GM19023 (cell line): ENCODE results near the gene TRABD2B.

Source experiments
- ATAC-seq: cut with Tn5 transposase; IDR thresholded peaks from one replicate; pipeline ENCODE4 v1.9.1; 2021; ENCODE audit warnings: mild to moderate bottlenecking, moderate library complexity; ENCODE audit not compliant: unreplicated experiment

TRABD2B gene

DNA sequence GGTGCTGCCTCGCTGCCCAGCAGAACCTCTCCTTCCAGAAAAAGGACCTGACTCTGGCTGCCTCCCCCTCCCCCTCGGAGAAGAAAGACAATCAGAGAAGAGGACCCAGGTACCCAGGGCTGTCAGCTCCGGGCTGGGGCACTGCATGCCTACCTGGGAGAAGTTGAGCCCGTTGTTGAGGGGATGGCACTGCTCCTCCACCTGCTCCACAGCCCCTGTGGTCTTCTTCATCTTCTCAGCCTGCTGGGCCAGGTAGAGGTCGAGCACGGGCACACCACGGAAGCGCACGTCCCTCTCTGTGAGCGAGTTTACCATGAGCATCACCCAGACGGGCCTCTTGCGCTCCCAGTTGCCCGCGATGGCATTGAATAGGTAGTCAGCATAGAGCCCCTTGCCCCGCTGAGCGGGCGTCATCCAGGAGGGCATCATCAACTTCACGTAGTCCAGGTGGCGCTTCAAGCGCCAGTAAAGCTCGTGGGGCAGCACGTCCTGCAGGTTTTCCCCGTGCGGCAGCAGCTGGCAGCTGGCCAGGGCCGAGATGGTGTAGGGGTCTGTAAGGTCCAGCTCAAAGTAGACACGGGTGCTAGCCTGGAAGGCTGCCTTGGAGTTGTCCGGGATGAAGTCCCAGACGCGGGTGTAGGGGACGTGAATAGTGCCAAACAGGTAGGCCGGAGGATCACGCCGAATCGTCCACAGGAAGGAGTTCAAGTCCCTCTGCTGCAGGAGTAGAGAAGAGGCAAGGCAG lies 3.1 kb downstream of the TRABD2B start:
- no peak for ATAC-seq

DNA sequence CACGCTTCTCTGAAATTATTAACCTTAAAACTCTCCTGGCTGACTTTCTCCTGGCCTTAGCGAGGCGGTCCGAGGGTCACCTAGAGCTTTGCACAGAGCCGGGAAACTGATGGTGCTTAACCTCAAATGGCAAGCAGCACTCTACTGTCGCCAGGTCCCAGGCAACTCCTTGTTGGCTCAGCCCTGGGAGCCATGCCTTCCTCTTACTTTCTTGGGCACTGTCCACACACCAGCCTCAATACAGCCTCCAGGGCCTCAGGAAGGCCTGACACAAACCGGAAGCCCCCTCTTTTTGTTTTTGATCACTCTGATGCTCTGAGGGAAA lies 3.8 kb downstream of the TRABD2B start:
- ATAC-seq = no peak

DNA sequence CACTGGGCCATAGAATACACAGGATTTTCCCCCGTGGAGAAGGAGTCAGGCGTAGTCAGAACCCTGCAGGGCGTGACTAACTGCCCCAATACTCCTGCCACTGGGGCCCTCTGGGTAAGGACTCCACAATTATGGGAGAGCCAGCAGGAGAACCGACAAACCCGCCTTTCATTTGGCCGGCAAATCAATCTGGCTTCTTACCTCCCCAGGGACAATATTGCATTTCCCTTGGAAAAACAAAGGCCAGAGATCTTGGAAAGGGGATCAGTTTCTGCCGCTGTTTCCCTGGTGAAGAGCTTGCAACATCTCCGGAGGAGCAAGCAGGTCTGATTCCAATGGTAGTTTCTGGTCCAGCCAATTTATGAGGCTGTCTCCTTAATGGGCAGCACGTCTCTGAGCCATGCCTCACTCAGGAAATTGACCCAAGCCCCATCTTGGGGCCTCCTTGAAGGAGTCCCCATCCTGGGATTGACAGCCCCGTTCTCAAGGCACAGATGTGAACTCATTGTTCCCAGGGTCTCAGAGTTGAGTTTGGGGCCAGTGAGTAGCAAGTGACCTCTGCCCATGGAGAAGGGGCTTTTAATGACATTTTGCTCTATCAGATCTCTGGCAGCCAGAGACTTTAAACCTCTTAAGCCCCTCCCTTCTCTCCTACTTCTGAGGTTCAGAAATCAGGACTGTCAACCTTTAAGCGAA lies 4.3 kb downstream of the TRABD2B start:
- no peak for ATAC-seq

DNA sequence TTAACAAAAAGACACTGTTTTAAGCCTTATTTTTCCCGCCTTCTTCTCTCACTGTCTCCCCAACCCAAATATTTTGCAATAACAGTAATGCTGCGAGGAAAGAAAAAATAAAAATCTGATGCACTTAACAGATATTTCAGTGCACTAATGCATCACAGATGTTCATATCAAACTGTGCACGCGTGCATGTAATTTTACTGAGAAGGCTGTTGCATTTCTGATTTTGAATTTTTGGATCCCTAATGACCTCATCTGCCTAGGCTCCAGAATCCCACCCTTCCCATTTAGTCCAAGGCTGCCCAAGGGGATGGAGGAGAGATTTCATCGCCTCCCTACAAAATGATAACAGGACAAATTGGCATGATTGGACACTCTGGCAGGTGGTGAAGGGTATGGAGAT lies 5.5 kb downstream of the TRABD2B start:
- no peak for ATAC-seq

DNA sequence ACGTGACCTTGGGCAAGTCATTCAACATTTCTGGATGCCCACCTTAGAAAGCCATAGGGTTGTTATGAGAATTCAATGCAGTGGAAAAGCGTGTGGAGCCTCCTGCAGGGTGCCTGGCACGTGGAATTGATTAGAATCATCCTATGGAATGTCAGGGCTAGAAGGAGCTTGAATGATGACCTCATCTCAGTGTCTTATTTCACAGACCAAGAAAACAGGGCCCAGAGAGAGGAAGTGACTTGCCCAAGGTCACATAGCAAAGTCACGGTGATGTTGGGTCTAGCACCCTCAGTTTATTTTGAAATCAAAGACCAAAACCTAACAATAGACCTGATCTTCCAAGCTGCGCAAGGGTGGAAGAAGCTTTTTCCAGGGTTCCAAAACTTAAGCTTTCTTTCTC lies 6.0 kb downstream of the TRABD2B start:
- no peak for ATAC-seq

DNA sequence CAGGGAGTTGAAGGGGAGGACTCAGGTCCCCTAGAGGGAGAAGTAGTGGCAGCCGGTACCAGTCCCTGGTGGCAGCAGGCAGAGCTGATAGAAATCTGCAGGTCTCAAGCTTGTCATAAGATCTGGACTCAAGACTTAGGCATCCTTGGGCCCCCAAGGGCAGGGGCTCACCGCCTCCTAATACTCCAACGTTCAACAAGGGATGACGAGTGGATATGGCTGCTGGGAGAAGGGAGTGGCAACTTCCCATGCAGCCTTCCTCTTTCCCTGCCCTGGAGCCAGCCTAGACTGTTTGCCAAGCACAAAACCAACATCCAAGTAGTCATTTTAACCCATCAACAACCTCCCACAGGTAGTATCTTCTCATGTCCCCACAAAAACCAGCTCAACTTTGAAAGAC lies 6.9 kb downstream of the TRABD2B start:
- ATAC-seq = no peak

DNA sequence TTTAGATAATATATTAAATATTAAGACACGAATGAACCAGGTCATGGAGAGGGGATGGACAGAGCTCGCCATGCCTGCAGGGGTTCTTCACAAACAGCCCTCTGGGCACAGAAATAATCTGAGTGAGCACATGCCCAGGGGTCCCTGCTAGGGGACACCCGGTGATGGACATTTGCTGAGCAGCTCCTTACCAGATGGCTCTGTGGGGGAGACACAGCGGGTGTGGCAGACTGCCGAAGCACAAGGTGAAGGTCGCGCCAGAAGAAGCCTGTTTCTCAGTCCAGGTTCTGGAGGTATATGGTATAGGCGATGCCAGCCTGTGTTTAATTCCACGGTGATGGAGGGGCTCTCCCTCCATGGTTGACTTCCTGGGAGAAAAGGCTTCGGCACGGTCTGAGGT lies 9.6 kb downstream of the TRABD2B start:
- no peak for ATAC-seq

DNA sequence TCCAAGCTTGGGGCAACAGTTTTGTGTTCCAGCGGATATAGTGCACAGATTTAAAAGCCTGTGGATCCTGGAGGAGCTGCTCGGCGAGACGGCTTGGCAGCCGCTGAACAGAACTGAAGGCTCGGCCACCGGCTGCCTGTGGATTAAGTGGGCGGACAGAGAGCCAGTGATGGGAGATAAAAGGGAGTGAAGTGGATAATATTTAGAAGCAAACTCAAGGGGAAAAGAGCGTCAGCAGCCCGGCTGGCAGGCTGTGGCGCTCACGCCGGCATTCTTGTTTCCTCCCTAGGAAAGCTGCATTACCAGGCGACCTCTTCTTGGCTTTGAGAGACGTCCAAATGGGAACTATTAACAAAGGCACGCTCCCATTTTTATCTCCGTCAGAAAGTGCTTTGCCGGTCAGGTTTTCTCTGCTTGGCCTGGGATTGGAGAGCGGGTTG lies 10.4 kb downstream of the TRABD2B start:
- no peak for ATAC-seq

DNA sequence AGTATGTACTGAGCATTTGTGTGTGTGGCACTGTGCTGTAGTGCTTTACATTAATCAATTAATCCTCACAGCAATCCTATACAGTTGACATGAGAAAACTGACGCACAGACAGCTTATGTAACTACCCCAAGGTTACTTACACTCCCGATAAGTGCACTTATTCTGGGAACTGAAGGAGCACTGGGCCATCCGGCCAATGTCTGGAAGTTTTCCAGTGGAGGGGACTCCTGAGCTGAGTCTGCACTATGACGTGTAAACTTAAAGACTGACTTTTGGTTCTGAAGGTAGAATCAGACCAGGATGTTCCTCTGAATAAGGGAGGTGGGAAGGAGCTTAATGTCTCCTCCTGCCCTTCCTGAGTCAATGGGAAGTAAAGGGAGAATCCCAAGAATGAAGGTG lies 12.2 kb downstream of the TRABD2B start:
- no peak for ATAC-seq

DNA sequence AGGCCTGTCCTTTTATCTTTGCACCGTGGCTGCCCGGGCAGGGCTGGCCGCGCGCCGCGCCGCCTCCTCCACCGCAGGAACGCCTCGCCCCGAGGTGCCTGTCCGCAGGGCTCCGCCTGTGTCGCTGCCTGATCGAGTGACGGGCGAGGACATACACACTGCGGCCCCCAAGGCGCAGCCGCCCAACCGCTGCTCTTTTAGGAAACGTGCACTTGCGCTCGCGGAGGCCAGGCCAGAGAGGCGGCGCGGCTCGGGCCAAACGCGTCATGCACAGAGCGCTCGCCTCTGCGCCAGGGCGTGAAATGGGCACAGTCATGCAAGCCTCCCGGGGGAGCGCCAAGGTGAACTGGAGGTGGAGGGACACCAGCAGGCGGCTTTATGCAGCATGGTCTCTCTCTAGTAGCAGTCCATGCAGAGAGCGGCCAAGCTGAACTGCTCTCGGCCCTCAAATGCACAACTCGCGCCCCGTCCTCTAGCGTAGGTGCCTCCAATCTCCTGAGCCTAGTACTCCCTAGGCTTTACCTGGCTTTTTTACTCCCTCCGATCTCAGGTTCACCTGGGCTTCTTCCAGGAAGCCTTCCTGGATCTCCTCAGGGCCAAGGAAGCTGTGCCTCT lies 12.9 kb downstream of the TRABD2B start:
- no peak for ATAC-seq

DNA sequence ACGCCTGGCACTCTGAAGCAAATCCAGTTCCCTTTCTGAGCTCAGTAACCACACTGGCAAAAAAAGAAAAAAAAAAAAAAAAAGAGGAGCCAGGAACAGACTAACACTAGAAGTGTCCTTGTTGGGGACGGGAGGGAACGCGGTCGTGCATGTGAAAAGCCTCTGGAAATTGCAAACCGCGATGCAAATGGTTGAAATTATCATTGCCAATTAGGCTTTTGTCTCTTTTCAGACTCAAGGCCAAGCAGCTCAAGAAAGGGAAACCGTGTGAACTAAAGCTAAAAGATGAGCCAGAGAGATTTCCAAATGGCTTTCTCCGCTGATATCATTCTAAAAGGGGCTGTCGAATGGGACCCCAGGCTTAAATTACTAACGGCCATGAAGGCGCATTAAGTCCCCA lies 13.5 kb downstream of the TRABD2B start:
- ATAC-seq = no peak

DNA sequence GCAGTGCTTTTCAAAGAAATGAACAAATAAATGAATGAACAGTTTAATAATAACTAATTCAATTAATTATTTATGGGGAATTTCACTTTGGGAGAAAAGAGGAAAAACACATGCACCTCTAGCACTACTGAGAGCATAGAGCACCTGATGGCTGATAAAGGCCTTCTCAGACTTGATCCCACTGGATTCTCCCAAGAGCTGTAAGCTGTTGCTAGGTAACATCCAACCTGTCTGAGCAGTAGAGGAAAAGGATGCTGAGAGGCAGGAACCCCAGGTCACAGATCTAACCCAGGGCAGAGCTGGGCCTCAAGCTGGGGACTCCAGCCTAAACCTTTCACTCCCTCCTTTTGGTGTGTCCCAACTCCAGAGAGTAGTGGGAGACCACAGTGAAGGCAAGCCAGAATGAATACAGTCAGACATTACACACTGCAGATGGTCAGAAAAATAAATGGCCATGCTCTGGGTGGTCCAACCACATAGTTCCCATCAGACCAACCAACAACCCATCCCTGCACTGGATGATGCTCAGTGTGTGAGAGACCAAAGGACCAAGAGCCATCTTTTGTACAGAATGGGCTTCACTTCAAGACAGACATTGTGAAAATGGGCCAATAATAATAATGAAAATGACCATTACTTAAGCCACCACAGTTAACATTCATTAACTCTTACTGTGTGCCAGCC lies 15.4 kb downstream of the TRABD2B start:
- no peak for ATAC-seq

DNA sequence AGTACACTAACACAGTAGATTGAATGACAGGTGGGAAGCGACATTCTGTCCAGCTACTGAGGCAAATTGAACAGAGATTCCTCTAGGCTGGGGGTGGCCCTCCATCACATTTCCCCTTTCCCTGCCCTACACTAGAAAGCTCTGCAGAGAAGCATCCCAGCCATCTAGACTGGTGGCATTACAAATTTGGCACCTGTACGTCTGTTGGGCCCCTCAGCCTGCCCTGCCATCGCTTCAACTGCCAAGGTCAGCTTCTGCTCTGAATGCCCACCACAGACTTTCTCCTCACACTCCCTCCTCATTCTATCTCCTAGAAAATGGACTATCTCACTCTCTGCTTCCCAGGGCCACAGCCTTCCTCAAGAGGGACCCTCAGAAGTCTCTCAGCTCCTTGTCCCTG lies 16.7 kb downstream of the TRABD2B start:
- ATAC-seq = no peak

DNA sequence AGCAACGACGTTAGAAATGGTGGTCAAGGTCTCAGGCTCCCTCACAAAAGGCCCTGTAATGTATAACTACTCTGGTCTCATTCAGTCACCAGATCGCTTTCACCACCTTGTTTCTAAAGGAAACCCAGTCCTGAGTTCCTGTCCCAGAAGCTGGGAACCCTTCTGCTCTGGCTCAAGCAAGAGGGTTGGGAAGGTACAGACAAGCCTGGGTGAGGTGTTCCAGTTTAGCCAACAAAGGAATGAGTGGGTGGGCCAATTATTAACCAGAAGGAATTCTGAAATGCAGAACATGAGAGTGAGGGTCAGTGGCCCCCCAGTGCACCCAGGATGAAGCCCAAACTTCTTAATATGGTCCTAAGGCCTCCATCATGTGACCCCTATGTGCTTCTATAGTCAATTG lies 17.5 kb downstream of the TRABD2B start:
- ATAC-seq = no peak

DNA sequence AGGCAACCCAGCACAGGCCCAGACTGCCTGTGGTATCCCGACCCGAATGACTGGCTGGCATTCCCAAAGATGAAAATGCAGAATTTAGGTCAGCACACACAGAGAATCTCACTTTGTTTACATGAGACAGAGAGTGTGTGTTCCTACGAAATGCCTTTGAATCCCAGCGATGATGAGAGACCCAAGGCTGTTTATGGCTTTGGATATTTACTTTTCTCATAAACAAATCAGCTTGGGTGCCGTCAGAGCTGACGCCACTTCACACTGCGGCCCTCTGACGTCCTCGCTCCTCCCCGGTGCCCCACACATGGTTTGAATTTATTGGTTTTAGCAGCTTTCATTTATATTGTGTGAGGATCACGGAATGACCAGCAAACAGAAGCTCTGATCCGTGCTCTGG lies 18.7 kb downstream of the TRABD2B start:
- ATAC-seq = no peak

DNA sequence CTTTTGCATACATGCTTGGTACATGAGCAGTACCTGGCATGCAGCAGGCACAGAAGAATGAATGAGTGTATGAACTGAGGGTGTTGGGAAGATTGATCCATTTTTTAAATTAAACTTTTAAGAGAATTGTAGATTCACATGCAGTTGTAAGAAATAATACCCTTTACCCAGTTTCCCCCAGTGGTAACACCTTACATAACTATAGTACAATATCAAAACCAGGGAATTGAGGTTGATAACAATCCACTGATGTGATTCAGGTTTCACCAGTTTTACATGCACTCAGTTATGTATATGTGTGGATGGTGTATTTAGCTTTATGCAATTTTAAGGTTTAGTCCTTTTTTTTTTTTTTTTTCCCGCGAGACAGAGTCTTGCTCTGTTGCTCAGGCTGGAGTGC lies 20.5 kb downstream of the TRABD2B start:
- no peak for ATAC-seq

DNA sequence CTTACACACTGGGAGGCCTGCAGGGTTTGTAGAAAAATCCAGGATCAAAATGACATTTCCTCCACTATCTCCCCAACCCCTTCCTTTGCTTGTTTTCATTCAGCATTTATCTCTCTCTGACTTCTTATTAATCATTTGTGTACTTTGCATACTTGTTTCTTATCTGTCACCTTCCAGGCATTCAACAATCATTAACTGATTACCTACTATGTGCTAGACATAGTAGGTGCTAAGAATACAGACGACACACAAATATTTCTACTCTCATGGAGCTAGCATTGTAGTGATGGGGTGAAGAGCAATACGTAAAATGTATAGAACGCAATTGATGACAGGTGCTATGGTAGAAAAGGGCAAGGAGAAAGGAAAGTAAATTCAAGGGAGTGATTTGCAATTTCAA lies 20.9 kb downstream of the TRABD2B start:
- ATAC-seq = no peak

DNA sequence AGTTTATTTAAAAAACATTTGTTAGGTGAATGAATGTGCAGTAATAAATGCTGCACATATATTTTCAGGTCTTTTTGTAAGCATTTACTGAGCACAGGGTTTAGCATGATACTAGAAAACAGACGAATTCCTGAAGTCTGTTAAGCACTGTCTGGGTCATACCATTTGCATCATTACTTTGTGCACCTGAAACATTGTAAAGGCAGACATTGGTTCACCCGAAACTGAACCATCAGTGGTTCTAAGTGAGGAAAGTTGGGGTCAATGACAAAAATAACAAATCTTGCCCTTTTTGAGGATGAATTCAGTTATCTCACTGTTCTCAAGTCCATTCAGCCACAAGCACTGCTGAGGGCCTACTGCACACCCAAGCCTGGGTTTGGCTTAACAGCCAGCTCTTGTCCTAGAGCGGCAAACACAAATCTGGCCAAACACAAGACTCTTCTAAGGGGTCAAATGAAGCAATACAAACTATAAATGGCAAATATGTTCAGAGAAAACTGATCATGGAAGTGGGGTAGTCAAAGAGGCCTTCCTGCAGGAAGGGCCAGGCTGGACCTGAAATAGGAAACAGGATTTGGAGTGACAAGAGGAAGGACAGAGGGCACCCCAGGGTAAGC lies 21.8 kb downstream of the TRABD2B start:
- ATAC-seq = no peak

DNA sequence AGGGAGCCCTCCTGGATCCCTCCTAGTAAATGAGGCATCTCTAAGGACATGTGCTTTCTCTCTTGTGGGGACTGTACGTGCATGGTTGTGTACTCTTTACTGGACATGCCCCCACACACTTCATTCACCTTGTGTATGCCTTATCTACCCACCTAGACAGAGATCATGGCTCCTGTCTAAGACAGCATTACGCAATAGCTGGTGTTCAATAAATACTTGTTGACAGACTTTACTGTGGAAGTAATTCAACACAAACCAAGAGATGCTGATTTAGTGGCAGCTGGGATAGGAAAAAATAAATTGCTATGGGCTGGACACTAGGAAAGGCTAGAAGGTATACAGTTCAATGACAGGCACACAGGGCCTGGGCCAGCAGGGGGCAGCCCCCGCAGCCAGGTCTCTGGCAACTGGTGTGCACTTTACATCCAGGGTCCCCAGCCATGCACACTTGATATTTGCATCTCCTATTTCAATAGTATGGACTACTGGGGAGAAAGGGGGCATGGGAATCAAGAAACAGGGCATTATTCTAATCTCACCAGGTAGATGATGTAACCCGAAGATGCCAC lies 24.2 kb downstream of the TRABD2B start:
- ATAC-seq = no peak

DNA sequence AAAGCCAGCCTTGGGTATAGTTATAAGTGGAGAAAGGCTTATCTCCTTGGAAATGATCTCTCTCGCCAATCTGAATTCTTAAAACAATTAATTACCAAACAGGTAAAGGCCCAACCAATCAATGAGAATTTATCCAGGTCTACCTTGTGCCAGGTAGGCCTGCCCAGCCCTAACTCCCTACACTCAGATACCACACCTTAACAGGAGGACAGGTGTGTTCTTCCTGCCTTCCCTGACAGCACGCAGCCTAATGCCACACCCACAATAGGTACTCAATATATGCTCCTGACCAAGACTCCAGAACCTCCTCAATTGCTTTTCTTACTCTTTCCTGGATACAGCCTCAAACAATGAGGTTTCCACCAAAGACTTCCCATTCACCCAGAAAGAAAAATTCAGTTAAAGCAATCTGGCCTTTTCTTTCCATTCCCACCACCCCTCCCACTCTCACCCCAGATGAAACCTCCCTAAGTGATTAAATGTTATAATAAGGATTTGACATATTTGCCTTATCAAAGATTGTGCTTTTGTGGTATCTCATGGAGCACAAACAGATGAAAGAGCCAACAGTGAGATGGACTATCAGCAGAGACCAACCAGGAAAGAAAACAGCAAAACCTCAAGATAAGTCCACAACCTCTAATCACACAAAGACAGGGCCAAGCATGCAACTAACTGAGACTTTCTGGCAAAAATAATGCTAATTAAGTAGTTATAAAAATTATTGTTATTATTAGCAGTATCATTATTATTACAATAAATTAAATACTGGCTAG lies 25.6 kb downstream of the TRABD2B start:
- no peak for ATAC-seq
